ENCODE results near the gene MVB12B. TPM values are rescaled to one million over a fixed set of nuclear protein-coding genes. Genes with fewer than 3 reads are reported as not detected.

Gene MVB12B
- total RNA-seq, 1 experiment from 2014 or later = 5.8 TPM

DNA sequence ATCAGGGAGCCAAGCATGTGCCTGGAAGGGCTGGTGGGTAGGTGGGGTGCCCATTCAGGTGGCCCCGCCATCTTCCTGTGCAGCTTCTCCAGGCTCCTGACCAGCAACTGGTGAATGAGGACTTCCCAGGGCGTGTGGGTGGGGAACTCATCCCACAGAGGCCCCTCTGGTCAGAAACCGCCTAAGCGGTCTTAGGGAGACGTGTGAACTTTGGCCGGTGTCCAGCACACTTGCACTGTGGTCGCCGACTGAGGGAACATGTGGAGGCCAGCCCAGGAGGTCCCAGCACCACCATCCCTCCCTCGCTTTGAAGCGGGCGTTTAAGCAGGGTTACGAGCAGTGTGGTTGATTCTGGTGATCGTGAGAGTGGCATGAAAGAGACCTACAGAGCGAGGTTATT lies 77.8 kb downstream of the MVB12B start:
- Histone ChIP-seq H2AFZ (ENCODE audit: low read length) (no peak overlapping the region), H3K79me1 (ENCODE audit: insufficient read depth, low read depth, low read length, poor library complexity, severe bottlenecking) (no peaks in the 10 kb centered on the region), H3K56ac (ENCODE audit: insufficient read length, low read depth, low read length) (no peak overlapping the region), H3K4ac (ENCODE audit: low read depth, low read length) (no peak overlapping the region), H2BK12ac (ENCODE audit: insufficient read length, low read depth, low read length) (no peak overlapping the region), H3K4me2 (ENCODE audit: insufficient read depth, insufficient read length, low read length) (no peak overlapping the region), H4K91ac (ENCODE audit: insufficient read length, low read depth, low read length) (no peak overlapping the region), H3K9me3 (ENCODE audit: control insufficient read depth, low read depth, low read length) (no peaks in the 10 kb centered on the region), H3K23ac (ENCODE audit: insufficient read length, low read depth, low read length) (no peak overlapping the region), H3K27me3 (ENCODE audit: insufficient read depth, low read length) (no peaks in the 10 kb centered on the region), H4K20me1 (ENCODE audit: control insufficient read depth, insufficient read depth, insufficient read length) (no peaks in the 10 kb centered on the region), H3K4me1 (ENCODE audit: insufficient read depth, low read length) (peaks cover 9% of the 10 kb centered on the region; the same call in 1 of the 2 replicates), H3K27ac (ENCODE audit: insufficient read length, low read depth, low read length) (no peak overlapping the region), H3K23me2 (ENCODE audit: insufficient read length, low read depth, low read length, poor library complexity, severe bottlenecking) (no peaks in the 10 kb centered on the region), H4K5ac (ENCODE audit: insufficient read length, low read depth, low read length) (no peak overlapping the region), H3K18ac (ENCODE audit: insufficient read length, low read depth, low read length) (no peak overlapping the region), H3K79me2 (ENCODE audit: insufficient read depth, low read length) (no peaks in the 10 kb centered on the region), H3T11ph (ENCODE audit: low read length) (no peak overlapping the region), H2AK5ac (ENCODE audit: insufficient read length, low read length) (no peak overlapping the region), H3K9ac (ENCODE audit: extremely low read depth, insufficient read length, low read length) (no peak overlapping the region), H4K8ac (replicated peaks; ENCODE audit: insufficient read length, low read depth, low read length) (no peak overlapping the region), H2BK15ac (ENCODE audit: low read depth, low read length) (no peak overlapping the region), H2BK120ac (ENCODE audit: low read depth, low read length, poor library complexity, severe bottlenecking) (no peak overlapping the region), H3K14ac (ENCODE audit: insufficient read depth, low read length) (no peak overlapping the region; the same call in 1 of the 2 replicates), H2BK5ac (ENCODE audit: insufficient read length, low read length) (no peak overlapping the region), H2BK20ac (ENCODE audit: low read depth, low read length, poor library complexity, severe bottlenecking) (no peak overlapping the region)
- WGBS (ENCODE audit: extremely low coverage, insufficient read length, low lambda C conversion rate) = no CpG with 5 or more reads among the region's 14 CpGs
- H3K27ac Mint-ChIP-seq = no peak overlapping the region
- H3K27me3 Mint-ChIP-seq (ENCODE audit: low read depth) = no peaks in the 10 kb centered on the region; the same call in none of the 2 replicates
- H3K36me3 Mint-ChIP-seq (ENCODE audit: insufficient read depth in 1 of 3, low read depth in 3 of 3) = no peaks in the 10 kb centered on the region
- H3K4me3 Mint-ChIP-seq = no peak overlapping the region
- peaks cover 17 to 33% of the 10 kb centered on the region in 2 experiments for H3K4me1 Mint-ChIP-seq
- DNase-seq = no peak
- no peaks in the 10 kb centered on the region for H3K9me3 Mint-ChIP-seq
- TF ChIP-seq, protein P1, sequence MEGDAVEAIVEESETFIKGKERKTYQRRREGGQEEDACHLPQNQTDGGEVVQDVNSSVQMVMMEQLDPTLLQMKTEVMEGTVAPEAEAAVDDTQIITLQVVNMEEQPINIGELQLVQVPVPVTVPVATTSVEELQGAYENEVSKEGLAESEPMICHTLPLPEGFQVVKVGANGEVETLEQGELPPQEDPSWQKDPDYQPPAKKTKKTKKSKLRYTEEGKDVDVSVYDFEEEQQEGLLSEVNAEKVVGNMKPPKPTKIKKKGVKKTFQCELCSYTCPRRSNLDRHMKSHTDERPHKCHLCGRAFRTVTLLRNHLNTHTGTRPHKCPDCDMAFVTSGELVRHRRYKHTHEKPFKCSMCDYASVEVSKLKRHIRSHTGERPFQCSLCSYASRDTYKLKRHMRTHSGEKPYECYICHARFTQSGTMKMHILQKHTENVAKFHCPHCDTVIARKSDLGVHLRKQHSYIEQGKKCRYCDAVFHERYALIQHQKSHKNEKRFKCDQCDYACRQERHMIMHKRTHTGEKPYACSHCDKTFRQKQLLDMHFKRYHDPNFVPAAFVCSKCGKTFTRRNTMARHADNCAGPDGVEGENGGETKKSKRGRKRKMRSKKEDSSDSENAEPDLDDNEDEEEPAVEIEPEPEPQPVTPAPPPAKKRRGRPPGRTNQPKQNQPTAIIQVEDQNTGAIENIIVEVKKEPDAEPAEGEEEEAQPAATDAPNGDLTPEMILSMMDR (conservative IDR thresholded peaks at IDR 0.05) = no peak
